ENCODE measurements around the gene NOX3. TPM values are rescaled to one million over a fixed set of nuclear protein-coding genes. Genes with fewer than 3 reads are reported as not detected.
A peak's percentile ranks its signal among the peaks of the same experiment; 100 is the strongest.

NOX3 gene
- total and polyA plus RNA-seq, 2 donors from 2014 or later = not detected

DNA sequence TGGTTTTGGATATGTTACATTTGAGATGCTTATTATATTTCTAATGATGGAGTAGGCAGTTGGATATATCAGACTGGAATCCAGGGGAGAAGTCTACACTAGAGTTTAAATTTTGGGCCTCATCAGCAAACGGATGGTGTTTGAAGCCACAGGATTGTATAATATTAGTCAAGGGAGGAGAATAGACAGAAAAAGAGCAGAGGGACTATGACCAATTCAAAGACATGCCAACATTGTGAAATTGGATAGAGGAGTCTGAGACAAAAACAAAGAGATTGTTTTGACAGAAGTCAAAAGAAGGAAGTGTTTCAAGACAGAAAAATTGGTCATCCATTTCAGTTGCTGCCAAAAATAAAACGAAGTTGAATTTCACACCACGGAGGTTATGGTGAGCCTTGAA, 66.5 kb downstream of the NOX3 start:
- no peaks in the 10 kb centered on the region for H3K9me3 ChIP-seq (ENCODE audit: control insufficient read depth in 2 of 3, insufficient read depth in 1 of 3, low read length in 3 of 3)
- intact Hi-C loops (cut with DNase I) = no loop called here
- no peak for DNase-seq
- H3K9ac ChIP-seq (ENCODE audit: low read length in 3 of 3) = no peak overlapping the region
- H3K27me3 ChIP-seq (ENCODE audit: control insufficient read depth, insufficient read depth, low read length) = no peaks in the 10 kb centered on the region
- no peak for FAIRE-seq
- H3K27ac ChIP-seq (ENCODE audit: low read depth in 2 of 2, low read length in 2 of 2) = no peak overlapping the region
- no peak overlapping the region for H3K4me3 ChIP-seq (ENCODE audit: low read length in 3 of 3)
- H3K36me3 ChIP-seq (ENCODE audit: control insufficient read depth in 2 of 3, insufficient read depth in 3 of 3, low read length in 3 of 3) = no peaks in the 10 kb centered on the region
- TF ChIP-seq, protein P1, sequence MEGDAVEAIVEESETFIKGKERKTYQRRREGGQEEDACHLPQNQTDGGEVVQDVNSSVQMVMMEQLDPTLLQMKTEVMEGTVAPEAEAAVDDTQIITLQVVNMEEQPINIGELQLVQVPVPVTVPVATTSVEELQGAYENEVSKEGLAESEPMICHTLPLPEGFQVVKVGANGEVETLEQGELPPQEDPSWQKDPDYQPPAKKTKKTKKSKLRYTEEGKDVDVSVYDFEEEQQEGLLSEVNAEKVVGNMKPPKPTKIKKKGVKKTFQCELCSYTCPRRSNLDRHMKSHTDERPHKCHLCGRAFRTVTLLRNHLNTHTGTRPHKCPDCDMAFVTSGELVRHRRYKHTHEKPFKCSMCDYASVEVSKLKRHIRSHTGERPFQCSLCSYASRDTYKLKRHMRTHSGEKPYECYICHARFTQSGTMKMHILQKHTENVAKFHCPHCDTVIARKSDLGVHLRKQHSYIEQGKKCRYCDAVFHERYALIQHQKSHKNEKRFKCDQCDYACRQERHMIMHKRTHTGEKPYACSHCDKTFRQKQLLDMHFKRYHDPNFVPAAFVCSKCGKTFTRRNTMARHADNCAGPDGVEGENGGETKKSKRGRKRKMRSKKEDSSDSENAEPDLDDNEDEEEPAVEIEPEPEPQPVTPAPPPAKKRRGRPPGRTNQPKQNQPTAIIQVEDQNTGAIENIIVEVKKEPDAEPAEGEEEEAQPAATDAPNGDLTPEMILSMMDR (IDR thresholded peaks at IDR 0.05; ENCODE audit: borderline replicate concordance, extremely low read depth, insufficient read depth) = no peak
- H3K4me1 ChIP-seq (ENCODE audit: control insufficient read depth in 2 of 3, insufficient read depth in 2 of 3, low read depth in 1 of 3, low read length in 3 of 3) = no peaks in the 10 kb centered on the region

DNA sequence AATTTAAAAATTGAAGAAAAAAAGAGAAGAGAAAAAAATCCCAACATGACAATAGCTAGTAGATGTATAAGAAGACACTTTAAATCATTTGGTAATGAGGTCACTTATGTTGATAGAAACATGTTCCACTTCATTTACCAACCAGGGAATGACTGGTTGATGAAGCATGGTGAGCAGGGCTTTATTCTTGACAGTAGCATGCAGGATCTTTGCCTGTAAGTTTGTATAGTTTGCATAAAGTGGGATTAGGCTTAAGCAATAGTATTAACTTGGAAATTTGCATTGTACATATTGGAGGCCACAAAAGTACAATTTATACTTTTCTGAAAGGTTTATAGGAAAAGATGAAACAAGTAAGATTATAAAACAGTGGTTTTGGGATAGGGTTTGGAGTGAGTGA, 67.0 kb downstream of the NOX3 start:
- Histone ChIP-seq H3K36me3 (ENCODE audit: control insufficient read depth in 2 of 3, insufficient read depth in 3 of 3, low read length in 3 of 3) (no peaks in the 10 kb centered on the region), H3K9ac (ENCODE audit: low read length in 3 of 3) (no peak overlapping the region), H3K4me1 (ENCODE audit: control insufficient read depth in 2 of 3, insufficient read depth in 2 of 3, low read depth in 1 of 3, low read length in 3 of 3) (no peaks in the 10 kb centered on the region), H3K4me3 (ENCODE audit: low read length in 3 of 3) (no peak overlapping the region), H3K9me3 (ENCODE audit: control insufficient read depth in 2 of 3, insufficient read depth in 1 of 3, low read length in 3 of 3) (no peaks in the 10 kb centered on the region), H3K27ac (ENCODE audit: low read depth in 2 of 2, low read length in 2 of 2) (no peak overlapping the region), H3K27me3 (ENCODE audit: control insufficient read depth, insufficient read depth, low read length) (no peaks in the 10 kb centered on the region)
- peak in 1 of 5 donors; percentile 4 for DNase-seq
- intact Hi-C loops (cut with DNase I) = no loop called here
- TF ChIP-seq, protein P1 (IDR thresholded peaks at IDR 0.05; ENCODE audit: borderline replicate concordance, extremely low read depth, insufficient read depth) = no peak
- FAIRE-seq = no peak

DNA sequence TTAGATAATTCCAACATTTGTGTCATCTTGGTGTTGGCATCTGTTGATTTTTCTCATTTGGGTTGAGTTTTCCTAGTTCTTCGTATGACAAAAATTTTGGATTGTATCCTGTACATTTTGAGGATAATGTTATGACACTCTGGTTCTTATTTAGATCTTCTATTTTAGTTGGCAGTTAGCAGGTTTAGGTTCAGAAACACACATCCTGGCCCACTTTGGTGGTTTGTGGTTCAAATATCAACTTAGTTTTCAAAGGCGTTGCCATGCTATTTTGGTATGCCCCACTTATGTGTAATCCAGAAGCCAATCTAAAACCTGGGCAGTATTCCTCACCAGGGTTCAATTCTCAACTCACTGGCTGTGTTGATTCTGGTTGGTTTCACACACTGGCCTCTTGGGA, 68.2 kb downstream of the NOX3 start:
- TF ChIP-seq, protein P1 (IDR thresholded peaks at IDR 0.05; ENCODE audit: borderline replicate concordance, extremely low read depth, insufficient read depth) = no peak
- Histone ChIP-seq H3K4me1 (ENCODE audit: control insufficient read depth in 2 of 3, insufficient read depth in 2 of 3, low read depth in 1 of 3, low read length in 3 of 3) (no peaks in the 10 kb centered on the region), H3K9me3 (ENCODE audit: control insufficient read depth in 2 of 3, insufficient read depth in 1 of 3, low read length in 3 of 3) (no peaks in the 10 kb centered on the region), H3K4me3 (ENCODE audit: low read length in 3 of 3) (no peak overlapping the region), H3K27me3 (ENCODE audit: control insufficient read depth, insufficient read depth, low read length) (no peaks in the 10 kb centered on the region), H3K36me3 (ENCODE audit: control insufficient read depth in 2 of 3, insufficient read depth in 3 of 3, low read length in 3 of 3) (no peaks in the 10 kb centered on the region), H3K27ac (ENCODE audit: low read depth in 2 of 2, low read length in 2 of 2) (no peak overlapping the region), H3K9ac (ENCODE audit: low read length in 3 of 3) (no peak overlapping the region)
- intact Hi-C loops (cut with DNase I) = no loop called here
- FAIRE-seq = no peak
- no peak for DNase-seq

DNA sequence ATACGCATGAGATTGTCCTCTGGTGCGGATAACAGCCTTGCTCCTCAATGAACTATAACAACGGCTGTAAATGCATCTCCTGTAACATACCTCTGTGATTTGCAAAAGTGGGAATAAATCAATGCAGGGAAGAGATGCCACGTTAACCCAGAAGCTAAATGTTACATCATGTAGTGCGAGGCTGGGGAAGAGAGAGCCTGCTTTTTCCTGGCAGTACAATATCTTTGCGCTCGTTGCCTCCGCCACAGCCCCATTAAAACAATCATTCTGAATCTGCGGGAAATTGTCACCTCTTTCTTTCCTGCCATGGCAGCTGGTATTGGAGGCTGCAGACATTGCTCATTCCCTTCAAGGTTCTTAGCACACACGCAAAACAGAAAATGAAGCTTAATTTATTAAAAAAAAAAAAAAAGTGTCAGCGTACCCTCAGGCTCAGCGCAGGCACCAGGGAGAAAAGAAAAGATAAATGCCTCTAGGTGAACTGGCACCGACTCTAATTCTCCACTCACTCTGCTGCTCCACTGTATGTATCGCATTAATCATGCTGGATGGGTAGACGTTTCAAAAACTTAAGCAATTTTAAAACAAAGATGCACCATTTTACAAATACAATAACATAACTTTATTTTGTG, 71.2 kb downstream of the NOX3 start:
- no peak overlapping the region for H3K9ac ChIP-seq (ENCODE audit: low read length in 3 of 3)
- H3K4me3 ChIP-seq (ENCODE audit: low read length in 3 of 3) = no peak overlapping the region
- intact Hi-C loops (cut with DNase I) = no loop called here
- TF ChIP-seq, protein P1 (IDR thresholded peaks at IDR 0.05; ENCODE audit: borderline replicate concordance, extremely low read depth, insufficient read depth) = no peak
- DNase-seq (no peak), FAIRE-seq (no peak)
- H3K9me3 ChIP-seq (ENCODE audit: control insufficient read depth in 2 of 3, insufficient read depth in 1 of 3, low read length in 3 of 3) = no peaks in the 10 kb centered on the region
- H3K4me1 ChIP-seq (ENCODE audit: control insufficient read depth in 2 of 3, insufficient read depth in 2 of 3, low read depth in 1 of 3, low read length in 3 of 3) = no peaks in the 10 kb centered on the region
- no peaks in the 10 kb centered on the region for H3K27me3 ChIP-seq (ENCODE audit: control insufficient read depth, insufficient read depth, low read length)
- H3K36me3 ChIP-seq (ENCODE audit: control insufficient read depth in 2 of 3, insufficient read depth in 3 of 3, low read length in 3 of 3) = no peaks in the 10 kb centered on the region
- no peak overlapping the region for H3K27ac ChIP-seq (ENCODE audit: low read depth in 2 of 2, low read length in 2 of 2)
